SJCRH30 (cell line): ENCODE results near the gene GRID1. TPM values are rescaled to one million over a fixed set of nuclear protein-coding genes. Genes with fewer than 3 reads are reported as not detected.

Source experiments
- DNase-seq, 2 experiments: peaks; one replicate each; pipeline ENCODE4 v3.0.0-alpha.2; 2015 to 2020
- H3K27ac ChIP-seq: fragments of 250-450 bp; sonication (Bioruptor Pico); 2 replicates; pipeline ENCODE4 v1.5.1; 2020; ENCODE audit warnings: mild to moderate bottlenecking, moderate library complexity
- H3K27me3 ChIP-seq: fragments of 250-450 bp; sonication (Bioruptor Pico); 2 replicates; pipeline ENCODE4 v1.5.1; 2020; ENCODE audit warnings: mild to moderate bottlenecking, moderate library complexity
- H3K36me3 ChIP-seq: fragments of 250-450 bp; sonication (Bioruptor Pico); 2 replicates; pipeline ENCODE4 v1.5.1; 2020; ENCODE audit warnings: mild to moderate bottlenecking, moderate library complexity
- H3K4me1 ChIP-seq: fragments of 250-450 bp; sonication (Bioruptor Pico); 2 replicates; pipeline ENCODE4 v1.5.1; 2020; ENCODE audit warnings: mild to moderate bottlenecking, moderate library complexity
- H3K4me3 ChIP-seq: fragments of 250-450 bp; sonication (Bioruptor Pico); 2 replicates; pipeline ENCODE4 v1.5.1; 2020; ENCODE audit warnings: mild to moderate bottlenecking, moderate library complexity
- H3K9me3 ChIP-seq: fragments of 250-450 bp; sonication (Bioruptor Pico); replicated peaks from 2 replicates; pipeline ENCODE4 v1.5.1; 2020; ENCODE audit warnings: mild to moderate bottlenecking, moderate library complexity
- total RNA-seq: library from RNA; depleted of rRNA; stranded (reverse); fragments of >200 nt; shearing (Covaris generic); gene quantifications from 2 replicates; pipeline ENCODE4 v1.2.3, GENCODE V29; 2014

GRID1 gene
- total RNA-seq, 1 experiment from 2014 or later, result not detected

GRCh38 chr10:86167762-86168128 lies 198.8 kb downstream of the GRID1 start:
- Histone ChIP-seq H3K27ac (no peak overlapping the region), H3K9me3 (no peaks in the 10 kb centered on the region), H3K4me1 (no peaks in the 10 kb centered on the region), H3K4me3 (no peak overlapping the region), H3K27me3 (no peaks in the 10 kb centered on the region), H3K36me3 (no peaks in the 10 kb centered on the region)
- DNase-seq, result no peak

GRCh38 chr10:86167121-86167761 lies 199.4 kb downstream of the GRID1 start:
- no peak for DNase-seq
- no peak overlapping the region for H3K27ac ChIP-seq
- H3K36me3 ChIP-seq, result no peaks in the 10 kb centered on the region
- H3K4me1 ChIP-seq, result no peaks in the 10 kb centered on the region
- H3K9me3 ChIP-seq, result no peaks in the 10 kb centered on the region
- no peak overlapping the region for H3K4me3 ChIP-seq
- H3K27me3 ChIP-seq, result no peaks in the 10 kb centered on the region

GRCh38 chr10:86165666-86166065 lies 200.9 kb downstream of the GRID1 start:
- no peak overlapping the region for H3K27ac ChIP-seq
- no peak for DNase-seq
- H3K9me3 ChIP-seq, result no peaks in the 10 kb centered on the region
- no peaks in the 10 kb centered on the region for H3K27me3 ChIP-seq
- H3K36me3 ChIP-seq, result no peaks in the 10 kb centered on the region
- H3K4me1 ChIP-seq, result no peaks in the 10 kb centered on the region
- no peak overlapping the region for H3K4me3 ChIP-seq

GRCh38 chr10:86164960-86165630 lies 201.5 kb downstream of the GRID1 start:
- no peak for DNase-seq
- Histone ChIP-seq H3K9me3 (no peaks in the 10 kb centered on the region), H3K4me1 (no peaks in the 10 kb centered on the region), H3K27me3 (no peaks in the 10 kb centered on the region), H3K27ac (no peak overlapping the region), H3K4me3 (no peak overlapping the region), H3K36me3 (no peaks in the 10 kb centered on the region)

- Histone ChIP-seq H3K4me3 (no peak overlapping the region), H3K9me3 (no peaks in the 10 kb centered on the region), H3K4me1 (no peaks in the 10 kb centered on the region), H3K27me3 (no peaks in the 10 kb centered on the region), H3K36me3 (no peaks in the 10 kb centered on the region), H3K27ac (no peak overlapping the region)
- DNase-seq, result no peak
These were observed 202.3 kb downstream of the GRID1 start for GRCh38 chr10:86164174-86164774.

GRCh38 chr10:86163522-86164173 lies 202.9 kb downstream of the GRID1 start:
- no peak for DNase-seq
- Histone ChIP-seq H3K4me3 (no peak overlapping the region), H3K4me1 (no peaks in the 10 kb centered on the region), H3K36me3 (no peaks in the 10 kb centered on the region), H3K27me3 (no peaks in the 10 kb centered on the region), H3K27ac (no peak overlapping the region), H3K9me3 (no peaks in the 10 kb centered on the region)

- Histone ChIP-seq H3K4me3 (no peak overlapping the region), H3K36me3 (no peaks in the 10 kb centered on the region), H3K4me1 (no peaks in the 10 kb centered on the region), H3K27me3 (no peaks in the 10 kb centered on the region), H3K27ac (no peak overlapping the region), H3K9me3 (no peaks in the 10 kb centered on the region)
- DNase-seq, result no peak
These were observed 203.7 kb downstream of the GRID1 start for GRCh38 chr10:86162696-86163400.

GRCh38 chr10:86162036-86162435 lies 204.6 kb downstream of the GRID1 start:
- no peaks in the 10 kb centered on the region for H3K27me3 ChIP-seq
- no peak overlapping the region for H3K27ac ChIP-seq
- no peaks in the 10 kb centered on the region for H3K36me3 ChIP-seq
- no peak overlapping the region for H3K4me3 ChIP-seq
- DNase-seq, result no peak
- H3K4me1 ChIP-seq, result no peaks in the 10 kb centered on the region
- H3K9me3 ChIP-seq, result no peaks in the 10 kb centered on the region

- Histone ChIP-seq H3K27me3 (no peaks in the 10 kb centered on the region), H3K27ac (no peak overlapping the region), H3K36me3 (no peaks in the 10 kb centered on the region), H3K9me3 (no peaks in the 10 kb centered on the region), H3K4me3 (no peak overlapping the region), H3K4me1 (no peaks in the 10 kb centered on the region)
- no peak for DNase-seq
These were observed 205.6 kb downstream of the GRID1 start for GRCh38 chr10:86160890-86161585.

- Histone ChIP-seq H3K4me3 (no peak overlapping the region), H3K9me3 (no peaks in the 10 kb centered on the region), H3K36me3 (no peaks in the 10 kb centered on the region), H3K27ac (no peak overlapping the region), H3K4me1 (no peaks in the 10 kb centered on the region), H3K27me3 (no peaks in the 10 kb centered on the region)
- DNase-seq, result no peak
These were observed 206.8 kb downstream of the GRID1 start for GRCh38 chr10:86159797-86160196.

GRCh38 chr10:86155054-86155921 lies 211.3 kb downstream of the GRID1 start:
- Histone ChIP-seq H3K27me3 (no peaks in the 10 kb centered on the region), H3K4me1 (no peaks in the 10 kb centered on the region), H3K9me3 (no peaks in the 10 kb centered on the region), H3K4me3 (no peak overlapping the region), H3K36me3 (no peaks in the 10 kb centered on the region), H3K27ac (no peak overlapping the region)
- DNase-seq, result no peak

- Histone ChIP-seq H3K9me3 (no peaks in the 10 kb centered on the region), H3K4me1 (no peaks in the 10 kb centered on the region), H3K27me3 (no peaks in the 10 kb centered on the region), H3K27ac (no peak overlapping the region), H3K4me3 (no peak overlapping the region), H3K36me3 (no peaks in the 10 kb centered on the region)
- DNase-seq, result no peak
These were observed 212.8 kb downstream of the GRID1 start for GRCh38 chr10:86153751-86154150.

GRCh38 chr10:86152911-86153310 lies 213.7 kb downstream of the GRID1 start:
- no peaks in the 10 kb centered on the region for H3K36me3 ChIP-seq
- DNase-seq, result no peak
- H3K4me1 ChIP-seq, result no peaks in the 10 kb centered on the region
- no peak overlapping the region for H3K4me3 ChIP-seq
- H3K9me3 ChIP-seq, result no peaks in the 10 kb centered on the region
- no peak overlapping the region for H3K27ac ChIP-seq
- no peaks in the 10 kb centered on the region for H3K27me3 ChIP-seq

- Histone ChIP-seq H3K4me3 (no peak overlapping the region), H3K27ac (no peak overlapping the region), H3K9me3 (no peaks in the 10 kb centered on the region), H3K4me1 (no peaks in the 10 kb centered on the region), H3K36me3 (no peaks in the 10 kb centered on the region), H3K27me3 (no peaks in the 10 kb centered on the region)
- DNase-seq, result no peak
These were observed 214.2 kb downstream of the GRID1 start for GRCh38 chr10:86152354-86152753.
